Parathyroid adenoma (tissue), 2 donors: Measurements from ENCODE around the gene SHBG.
A peak's percentile ranks its signal among the peaks of the same experiment; 100 is the strongest.
"Not testable (repeated sequence)": the region's sequence is repeated elsewhere in the genome, so short reads cannot be mapped to it uniquely, and the experiment has no call there.

Source experiments
- H2AFZ ChIP-seq: fragments of 300-600 bp; sonication (generic); one replicate; pipeline ENCODE4 v1.7.0; 2017; ENCODE audit warnings: antibody characterized with exemption, mild to moderate bottlenecking
- H3K27ac ChIP-seq: fragments of 300-600 bp; sonication (generic); one replicate; pipeline ENCODE4 v1.7.0; 2017
- H3K27me3 ChIP-seq: fragments of 300-600 bp; sonication (generic); one replicate; pipeline ENCODE4 v1.7.0; 2017; ENCODE audit warnings: low read length; ENCODE audit not compliant: control insufficient read depth, insufficient read depth
- H3K36me3 ChIP-seq: fragments of 300-600 bp; sonication (generic); one replicate; pipeline ENCODE4 v1.7.0; 2017; ENCODE audit warnings: low read length; ENCODE audit not compliant: control insufficient read depth, insufficient read depth
- H3K4me1 ChIP-seq: fragments of 300-600 bp; sonication (generic); one replicate; pipeline ENCODE4 v1.7.0; 2017; ENCODE audit warnings: control low read depth
- H3K4me2 ChIP-seq: fragments of 300-600 bp; sonication (generic); one replicate; pipeline ENCODE4 v1.7.0; 2017; ENCODE audit warnings: low read length
- H3K4me3 ChIP-seq: fragments of 300-600 bp; sonication (generic); one replicate; pipeline ENCODE4 v1.7.0; 2017; ENCODE audit warnings: low read depth, low read length
- H3K79me2 ChIP-seq: fragments of 300-600 bp; sonication (generic); one replicate; pipeline ENCODE4 v1.7.0; 2017; ENCODE audit warnings: control low read depth
- H3K9ac ChIP-seq: fragments of 300-600 bp; sonication (generic); one replicate; pipeline ENCODE4 v1.7.0; 2017; ENCODE audit warnings: mild to moderate bottlenecking
- H3K9me3 ChIP-seq: fragments of 300-600 bp; sonication (generic); one replicate; pipeline ENCODE4 v1.7.0; 2017; ENCODE audit warnings: low read length; ENCODE audit not compliant: control insufficient read depth
- CTCF ChIP-seq: fragments of 300-600 bp; sonication (generic); IDR thresholded peaks from one replicate; pipeline ENCODE4 v1.7.0; 2017; ENCODE audit warnings: antibody characterized with exemption, mild to moderate bottlenecking
- donor health status: primary hyperparathyroidism.

SHBG gene

GRCh38 chr17:7632492-7632894, 2.6 kb downstream of the SHBG start:
- no peaks in the 10 kb centered on the region for H3K79me2 ChIP-seq
- peak overlapping the region; percentile 3 for H3K27ac ChIP-seq
- no peak overlapping the region for H3K4me2 ChIP-seq
- peak overlapping the region; percentile 1 for H3K4me3 ChIP-seq
- no peaks in the 10 kb centered on the region for H3K36me3 ChIP-seq
- H3K4me1 ChIP-seq: peaks cover 25% of the 10 kb centered on the region
- peak; percentile 72 for TF ChIP-seq CTCF
- peak overlapping the region; percentile 85 for H2AFZ ChIP-seq
- no peaks in the 10 kb centered on the region for H3K9me3 ChIP-seq
- no peak overlapping the region for H3K9ac ChIP-seq
- no peaks in the 10 kb centered on the region for H3K27me3 ChIP-seq

- TF ChIP-seq CTCF: no peak
- H3K36me3 ChIP-seq: no peaks in the 10 kb centered on the region
- H3K9ac ChIP-seq: no peak overlapping the region
- H3K27me3 ChIP-seq: no peaks in the 10 kb centered on the region
- peak overlapping the region; percentile 85 for H2AFZ ChIP-seq
- H3K79me2 ChIP-seq: no peaks in the 10 kb centered on the region
- peak overlapping the region; percentile 3 for H3K27ac ChIP-seq
- H3K4me3 ChIP-seq: no peak overlapping the region
- H3K9me3 ChIP-seq: no peaks in the 10 kb centered on the region
- H3K4me1 ChIP-seq: peaks cover 25% of the 10 kb centered on the region
- no peak overlapping the region for H3K4me2 ChIP-seq
Measured at GRCh38 chr17:7633093-7633492, 3.2 kb downstream of the SHBG start.

GRCh38 chr17:7634384-7634783, 4.4 kb downstream of the SHBG start:
- H3K79me2 ChIP-seq: no peaks in the 10 kb centered on the region
- no peak overlapping the region for H3K27ac ChIP-seq
- no peaks in the 10 kb centered on the region for H3K9me3 ChIP-seq
- H3K4me3 ChIP-seq: no peak overlapping the region
- no peak overlapping the region for H3K4me2 ChIP-seq
- no peak overlapping the region for H2AFZ ChIP-seq
- H3K36me3 ChIP-seq: no peaks in the 10 kb centered on the region
- no peak overlapping the region for H3K9ac ChIP-seq
- no peaks in the 10 kb centered on the region for H3K27me3 ChIP-seq
- TF ChIP-seq CTCF: peak; percentile 25
- H3K4me1 ChIP-seq: peaks cover 25% of the 10 kb centered on the region

- Histone ChIP-seq H3K9me3 (no peaks in the 10 kb centered on the region), H3K9ac (no peak overlapping the region), H3K4me2 (no peak overlapping the region), H2AFZ (no peak overlapping the region), H3K27ac (no peak overlapping the region), H3K4me3 (no peak overlapping the region), H3K79me2 (no peaks in the 10 kb centered on the region), H3K36me3 (no peaks in the 10 kb centered on the region), H3K4me1 (peaks cover 17% of the 10 kb centered on the region), H3K27me3 (no peaks in the 10 kb centered on the region)
- TF ChIP-seq CTCF: no peak
Measured at GRCh38 chr17:7636163-7636562, 6.2 kb downstream of the SHBG start.

GRCh38 chr17:7640783-7641182, 10.8 kb downstream of the SHBG start:
- Histone ChIP-seq H3K4me3 (no peak overlapping the region), H3K4me2 (no peak overlapping the region), H3K9me3 (no peaks in the 10 kb centered on the region), H3K4me1 (no peaks in the 10 kb centered on the region), H3K79me2 (no peaks in the 10 kb centered on the region), H3K27me3 (no peaks in the 10 kb centered on the region), H2AFZ (no peak overlapping the region), H3K36me3 (no peaks in the 10 kb centered on the region), H3K9ac (no peak overlapping the region), H3K27ac (no peak overlapping the region)
- no peak for TF ChIP-seq CTCF

- H3K9me3 ChIP-seq, H3K79me2 ChIP-seq, H3K4me1 ChIP-seq, H3K4me2 ChIP-seq, H3K27me3 ChIP-seq, H3K36me3 ChIP-seq, H2AFZ ChIP-seq, H3K27ac ChIP-seq, H3K4me3 ChIP-seq, H3K9ac ChIP-seq: not testable (repeated sequence)
Measured at GRCh38 chr17:7641635-7642034, 11.7 kb downstream of the SHBG start.
